Smooth muscle cell (in vitro differentiated cells): Measurements from ENCODE around the gene FBL. TPM values are rescaled to one million over a fixed set of nuclear protein-coding genes. Genes with fewer than 3 reads are reported as not detected.
"Not testable (repeated sequence)": the region's sequence is repeated elsewhere in the genome, so short reads cannot be mapped to it uniquely, and the experiment has no call there.

ENCODE experiments used
- DNase-seq: peaks from one replicate; lab custom pipeline; 2025; ENCODE audit not compliant: unreplicated experiment; lab: John Stamatoyannopoulos, UW
- H2AFZ ChIP-seq: fragments of 200-600 bp; sonication (generic); 2 replicates; pipeline ENCODE4 v1.6.0; 2016; ENCODE audit warnings: antibody characterized with exemption, low read depth, mild to moderate bottlenecking
- H3F3A ChIP-seq: fragments of 200-600 bp; sonication (generic); 2 replicates; pipeline ENCODE4 v1.6.0; 2017; ENCODE audit warnings: antibody characterized with exemption, low read depth
- H3K27ac ChIP-seq: fragments of 200-600 bp; sonication (generic); 2 replicates; pipeline ENCODE4 v1.5.1; 2016; ENCODE audit warnings: low read depth, mild to moderate bottlenecking
- H3K27me3 ChIP-seq: fragments of 200-600 bp; sonication (generic); 2 replicates; pipeline ENCODE4 v1.6.1; 2016; ENCODE audit warnings: low read depth, mild to moderate bottlenecking
- H3K36me3 ChIP-seq: fragments of 200-600 bp; sonication (generic); 2 replicates; pipeline ENCODE4 v1.5.1; 2016; ENCODE audit warnings: low read depth
- H3K4me1 ChIP-seq: fragments of 200-600 bp; sonication (generic); 2 replicates; pipeline ENCODE4 v1.5.1; 2016; ENCODE audit warnings: low read depth
- H3K4me2 ChIP-seq: fragments of 200-600 bp; sonication (generic); 2 replicates; pipeline ENCODE4 v1.6.0; 2016; ENCODE audit warnings: mild to moderate bottlenecking
- H3K4me3 ChIP-seq: fragments of 200-600 bp; sonication (generic); 2 replicates; pipeline ENCODE4 v1.5.1; 2016; ENCODE audit warnings: mild to moderate bottlenecking
- H3K79me2 ChIP-seq: fragments of 200-600 bp; sonication (generic); 2 replicates; pipeline ENCODE4 v1.6.0; 2016; ENCODE audit warnings: low read depth, mild to moderate bottlenecking
- H3K9ac ChIP-seq: fragments of 200-600 bp; sonication (generic); 2 replicates; pipeline ENCODE4 v1.6.0; 2016; ENCODE audit warnings: low read depth
- H3K9me3 ChIP-seq: fragments of 200-600 bp; sonication (generic); replicated peaks from 2 replicates; pipeline ENCODE4 v1.5.1; 2016; ENCODE audit warnings: low read depth
- H4K20me1 ChIP-seq: fragments of 200-600 bp; sonication (generic); 2 replicates; pipeline ENCODE4 v1.6.0; 2016; ENCODE audit warnings: low read depth
- WGBS: methylation state at CpG from one replicate; pipeline ENCODE4 v1.1.7; 2016; ENCODE audit warnings: low lambda C conversion rate; 5-methylcytosine and 5-hydroxymethylcytosine counted together
- polyA plus RNA-seq: library from polyadenylated mRNA; unstranded; fragments of >200 nt; fragmentation: Nextera tagmentation; extraction: Ambion mirVana; gene quantifications from 2 replicates; pipeline ENCODE4 v1.2.1, GENCODE V29; 2016
- total RNA-seq: library from RNA; depleted of rRNA; stranded (reverse); fragments of >200 nt; gene quantifications from 2 replicates; pipeline ENCODE4 v1.2.3, GENCODE V29; 2014
- TF ChIP-seq, protein P1 (sequence below): fragments of 200-600 bp; sonication (generic); IDR thresholded peaks from 2 replicates; pipeline ENCODE4 v1.5.1; 2017; ENCODE audit warnings: borderline replicate concordance, mild to moderate bottlenecking, antibody characterized with exemption; ENCODE audit not compliant: insufficient read depth, poor library complexity, severe bottlenecking

The FBL gene
- total RNA-seq (123 and 124 TPM in 2 replicates), polyA plus RNA-seq (116 and 140 TPM in 2 replicates)

DNA sequence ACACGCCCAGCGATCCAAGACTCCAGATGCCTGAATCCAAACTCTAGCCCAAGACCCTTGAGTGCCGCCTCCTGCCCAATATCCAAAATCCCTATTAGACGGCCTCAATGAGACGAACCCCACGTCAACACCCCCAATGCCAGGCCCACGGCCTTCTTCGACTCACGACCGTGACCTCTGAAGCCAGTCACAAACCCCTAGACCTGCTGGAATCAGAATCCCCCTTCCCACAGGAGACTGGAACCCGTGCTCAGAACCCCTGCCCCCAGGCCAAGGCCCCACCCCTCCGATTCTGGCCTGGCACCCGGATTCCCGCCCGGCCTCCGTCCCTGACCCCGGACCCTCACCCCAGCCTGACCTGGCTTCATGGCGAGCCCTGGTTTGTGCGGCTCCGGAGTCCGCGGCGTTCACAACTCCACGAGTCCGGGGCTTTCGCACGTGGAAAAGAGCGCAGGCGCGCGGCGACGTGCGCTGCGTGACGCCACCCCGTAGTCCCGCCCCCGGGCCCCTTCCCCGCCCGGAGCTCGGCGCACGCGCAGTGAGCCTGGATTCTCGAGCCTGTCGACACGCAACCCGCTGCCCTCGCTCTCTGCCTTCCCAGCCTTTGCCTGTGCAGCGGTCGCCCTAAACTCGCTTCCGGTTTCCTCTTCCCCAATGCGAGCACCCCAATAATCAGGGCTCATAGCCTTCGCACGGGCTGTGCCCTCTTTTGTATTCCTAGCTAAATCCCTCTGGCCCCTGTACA lies at the start of gene FBL:
TSS of gene FBL (minus strand) at position 447 of the 745 bp plus-strand sequence. CDS start at position 368, 79 bp downstream.
- Histone ChIP-seq H2AFZ (peak within 1 kb of the TSS; percentile 95), H3F3A (no peaks in the 10 kb centered on the region), H4K20me1 (peaks cover 33% of the 10 kb centered on the region), H3K4me2 (peak within 1 kb of the TSS; percentile 95), H3K4me1 (peaks cover 21% of the 10 kb centered on the region), H3K79me2 (peaks cover 49% of the 10 kb centered on the region), H3K27ac (peak within 1 kb of the TSS; percentile 82), H3K9ac (peak within 1 kb of the TSS; percentile 58), H3K27me3 (no peaks in the 10 kb centered on the region), H3K36me3 (no peaks in the 10 kb centered on the region), H3K4me3 (peak within 1 kb of the TSS; percentile 77), H3K9me3 (no peaks in the 10 kb centered on the region)
- peak; percentile 93 for DNase-seq
- TF ChIP-seq, protein P1, sequence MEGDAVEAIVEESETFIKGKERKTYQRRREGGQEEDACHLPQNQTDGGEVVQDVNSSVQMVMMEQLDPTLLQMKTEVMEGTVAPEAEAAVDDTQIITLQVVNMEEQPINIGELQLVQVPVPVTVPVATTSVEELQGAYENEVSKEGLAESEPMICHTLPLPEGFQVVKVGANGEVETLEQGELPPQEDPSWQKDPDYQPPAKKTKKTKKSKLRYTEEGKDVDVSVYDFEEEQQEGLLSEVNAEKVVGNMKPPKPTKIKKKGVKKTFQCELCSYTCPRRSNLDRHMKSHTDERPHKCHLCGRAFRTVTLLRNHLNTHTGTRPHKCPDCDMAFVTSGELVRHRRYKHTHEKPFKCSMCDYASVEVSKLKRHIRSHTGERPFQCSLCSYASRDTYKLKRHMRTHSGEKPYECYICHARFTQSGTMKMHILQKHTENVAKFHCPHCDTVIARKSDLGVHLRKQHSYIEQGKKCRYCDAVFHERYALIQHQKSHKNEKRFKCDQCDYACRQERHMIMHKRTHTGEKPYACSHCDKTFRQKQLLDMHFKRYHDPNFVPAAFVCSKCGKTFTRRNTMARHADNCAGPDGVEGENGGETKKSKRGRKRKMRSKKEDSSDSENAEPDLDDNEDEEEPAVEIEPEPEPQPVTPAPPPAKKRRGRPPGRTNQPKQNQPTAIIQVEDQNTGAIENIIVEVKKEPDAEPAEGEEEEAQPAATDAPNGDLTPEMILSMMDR = peak; percentile 2
- WGBS = under 1% methylated on average over 16 of the region's 57 CpGs

DNA sequence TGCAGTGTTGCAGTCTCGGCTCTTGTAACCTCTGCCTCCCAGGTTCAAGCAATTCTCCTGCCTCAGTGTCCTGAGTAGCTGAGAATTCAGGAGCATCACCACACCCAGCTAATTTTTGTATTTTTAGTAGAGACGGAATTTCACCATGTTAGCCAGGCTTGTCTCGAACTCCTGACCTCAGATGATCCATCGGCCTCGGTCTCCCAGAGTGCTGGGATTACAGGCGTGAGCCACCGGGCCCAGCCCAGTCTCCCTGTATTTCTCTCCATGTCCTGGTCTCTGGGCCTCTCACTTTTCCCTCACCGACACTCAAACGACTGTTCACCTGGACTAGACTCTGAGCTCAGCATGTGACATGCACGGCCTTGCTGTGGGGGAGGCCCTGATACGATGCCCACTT lies 48.9 kb upstream of the FBL start:
- DNase-seq, H4K20me1 ChIP-seq, H3K79me2 ChIP-seq, H3K27me3 ChIP-seq, H3F3A ChIP-seq, H3K27ac ChIP-seq, H3K36me3 ChIP-seq, H3K4me2 ChIP-seq, H3K4me3 ChIP-seq, H3K4me1 ChIP-seq, H3K9me3 ChIP-seq, H3K9ac ChIP-seq, H2AFZ ChIP-seq: not testable (repeated sequence)
- 93% methylated on average over 11 of the region's 11 CpGs for WGBS

DNA sequence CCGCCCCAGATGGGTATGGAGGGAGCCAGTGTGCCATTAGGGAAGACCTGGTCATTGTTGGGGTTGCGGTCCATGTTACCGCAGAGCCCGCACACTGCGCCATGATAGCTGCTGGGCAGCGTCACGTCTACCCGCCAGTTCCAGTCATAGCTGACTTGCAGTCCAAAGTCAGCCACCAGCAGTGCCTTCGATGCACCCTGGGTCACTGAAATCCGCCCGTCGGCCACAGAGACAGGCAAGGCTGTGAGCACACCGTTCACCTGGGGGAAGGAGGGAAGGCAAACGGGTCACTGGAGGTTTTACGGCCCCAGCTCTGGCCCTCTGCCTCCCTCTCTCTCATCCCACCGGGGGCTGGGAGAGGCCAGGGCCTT lies 48.0 kb upstream of the FBL start:
- H3K36me3 ChIP-seq, H3K9ac ChIP-seq, H3K27ac ChIP-seq, H3K9me3 ChIP-seq, H3K27me3 ChIP-seq, H4K20me1 ChIP-seq, H3K4me2 ChIP-seq, H2AFZ ChIP-seq, H3F3A ChIP-seq, H3K4me3 ChIP-seq, DNase-seq, H3K79me2 ChIP-seq, H3K4me1 ChIP-seq: not testable (repeated sequence)
- 86% methylated on average over 13 of the region's 16 CpGs for WGBS

DNA sequence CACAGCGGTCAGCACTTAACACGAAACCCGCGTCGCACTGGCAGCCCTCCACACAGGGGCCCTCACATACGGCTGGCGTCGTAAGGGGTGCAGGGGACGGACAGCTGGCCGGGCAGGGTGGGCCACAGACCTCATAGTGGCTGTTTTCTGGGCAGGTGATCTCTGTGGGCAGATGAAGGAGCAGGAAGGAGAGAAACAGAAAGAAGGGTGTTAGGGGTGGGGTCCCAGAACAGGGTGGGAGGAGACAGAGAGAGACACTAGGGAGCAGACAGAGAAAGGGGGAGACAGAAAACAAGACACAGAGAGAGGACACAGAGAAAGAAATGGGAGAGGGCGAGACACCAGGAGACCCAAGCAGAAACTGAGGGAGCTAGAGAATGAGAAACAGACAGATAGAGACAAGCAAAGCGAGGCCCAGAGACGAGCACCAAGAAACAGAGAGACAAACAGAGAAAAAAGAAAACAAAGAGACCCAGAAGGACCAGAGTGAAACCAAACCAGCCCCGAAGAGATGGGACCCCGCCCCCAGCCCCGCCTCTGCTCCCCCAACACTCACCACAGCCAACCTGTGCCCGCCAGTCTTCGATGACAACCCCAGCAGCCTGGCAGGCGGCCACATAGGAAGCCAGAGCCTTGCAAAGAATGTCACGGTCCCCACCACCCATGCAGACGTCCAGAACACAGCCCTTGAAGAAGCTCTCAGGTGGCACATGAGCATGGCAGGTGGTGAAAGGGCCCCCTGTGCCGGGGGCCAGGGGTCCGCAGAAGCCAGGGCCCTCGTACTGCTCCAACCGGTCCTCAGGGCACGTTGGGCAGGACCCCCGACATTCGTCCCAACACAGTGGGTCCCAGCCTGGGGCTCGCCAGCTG lies 47.4 kb upstream of the FBL start:
- DNase-seq, H3F3A ChIP-seq, H3K27ac ChIP-seq, H3K4me3 ChIP-seq, H3K9me3 ChIP-seq, H3K27me3 ChIP-seq, H4K20me1 ChIP-seq, H2AFZ ChIP-seq, H3K4me2 ChIP-seq, H3K36me3 ChIP-seq, H3K79me2 ChIP-seq, H3K4me1 ChIP-seq, H3K9ac ChIP-seq: not testable (repeated sequence)
- WGBS = 90% methylated on average over 28 of the region's 29 CpGs

DNA sequence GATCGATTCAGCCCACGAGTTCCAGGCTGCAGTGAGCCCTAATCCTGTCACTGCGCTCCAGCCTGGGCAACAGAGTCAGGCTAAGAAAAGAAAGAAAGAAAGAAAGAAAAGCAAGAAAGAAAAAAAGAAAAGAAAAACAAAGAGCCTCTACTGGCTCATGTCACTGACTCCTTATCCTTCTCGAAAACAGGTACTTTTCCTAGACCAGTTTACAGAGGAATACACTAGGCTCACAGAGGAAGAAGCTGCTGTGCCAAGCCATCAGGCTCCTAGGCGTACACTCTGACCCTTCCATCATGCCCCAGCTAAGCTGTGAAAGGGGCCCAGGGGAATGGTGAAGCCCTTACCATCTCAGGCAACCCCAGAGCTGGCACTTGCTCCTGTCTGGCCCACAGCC lies 46.3 kb upstream of the FBL start:
- not testable (repeated sequence) for H3K4me2 ChIP-seq, H3K27me3 ChIP-seq, H3K4me1 ChIP-seq, H3K4me3 ChIP-seq, H3K79me2 ChIP-seq, DNase-seq, H2AFZ ChIP-seq, H3K9ac ChIP-seq, H4K20me1 ChIP-seq, H3K9me3 ChIP-seq, H3K27ac ChIP-seq, H3F3A ChIP-seq, H3K36me3 ChIP-seq
- 95% methylated on average over 5 of the region's 5 CpGs for WGBS

DNA sequence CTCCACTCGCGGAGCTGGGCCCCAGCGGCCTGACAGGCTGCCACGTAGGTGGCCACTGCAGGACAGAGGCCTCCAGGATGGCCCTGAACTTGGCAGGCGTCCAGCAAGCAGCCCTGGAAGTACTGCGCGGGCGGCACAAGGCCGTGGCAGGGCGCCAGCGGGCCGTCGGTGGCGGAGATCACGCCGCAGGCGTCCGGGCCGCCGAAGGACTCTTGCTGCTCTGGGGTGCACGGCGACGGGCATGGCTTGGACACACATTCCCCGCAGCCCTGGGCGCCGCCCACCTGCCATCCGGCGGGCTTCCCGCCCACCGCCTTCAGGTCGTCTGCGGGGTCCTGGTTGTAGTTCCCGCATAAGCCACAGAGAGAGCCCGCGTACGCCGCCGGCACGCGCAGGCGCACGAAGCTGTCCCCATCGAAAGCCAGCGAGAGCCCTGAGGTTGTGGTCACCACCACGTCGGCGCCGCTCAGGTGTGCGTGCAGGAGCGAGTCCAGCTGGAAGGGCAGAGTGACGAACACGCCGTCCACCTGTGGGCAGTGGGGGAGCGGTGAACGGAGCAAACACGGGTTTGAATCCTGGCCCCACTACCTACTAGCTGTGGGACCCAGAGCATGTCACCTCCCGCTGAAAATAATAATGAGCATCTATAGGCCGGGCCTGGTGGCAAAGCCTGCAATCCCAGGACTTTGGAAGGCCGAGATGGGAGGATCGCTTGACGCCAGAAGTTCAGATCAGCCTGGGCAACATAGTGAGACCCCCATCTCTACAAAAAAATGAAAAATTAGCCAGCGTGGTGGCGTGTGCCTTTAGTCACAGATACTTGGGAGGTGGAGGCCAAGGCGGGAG lies 45.7 kb upstream of the FBL start:
- H3K4me3 ChIP-seq, H3K4me2 ChIP-seq, H3K36me3 ChIP-seq, H3K79me2 ChIP-seq, H3F3A ChIP-seq, H3K4me1 ChIP-seq, H3K27me3 ChIP-seq, DNase-seq, H4K20me1 ChIP-seq, H2AFZ ChIP-seq, H3K9ac ChIP-seq, H3K27ac ChIP-seq, H3K9me3 ChIP-seq: not testable (repeated sequence)
- 83% methylated on average over 57 of the region's 64 CpGs for WGBS
